MCF 10A (cell line): ENCODE data around the gene ERC2. TPM values are rescaled to one million over a fixed set of nuclear protein-coding genes. Genes with fewer than 3 reads are reported as not detected.

ENCODE experiments used
- BruUV-seq: library from RNA; stranded (reverse); fragments of 400-500 nt; replicated peaks from 2 replicates; lab custom pipeline; 2021; lab: Mats Ljungman, UMichigan
- CTCF ChIA-PET: fragments of 300-600 bp; sonication (Branson Sonifier 250); formaldehyde crosslinking; extraction: SDS; loops from one replicate; lab custom pipeline; 2021; ENCODE audit warnings: antibody characterized with exemption, inconsistent platforms; lab: Yijun Ruan, JAX
- POLR2A ChIA-PET: fragments of 300-600, 350-650 bp; sonication (Branson Sonifier 250); formaldehyde crosslinking; extraction: SDS; loops from one replicate; lab custom pipeline; 2020; ENCODE audit warnings: antibody characterized with exemption, inconsistent platforms; lab: Yijun Ruan, JAX
- DNase-seq: peaks from one replicate; pipeline ENCODE4 v3.0.0-alpha.2; 2018; ENCODE audit not compliant: unreplicated experiment
- H3K27ac Mint-ChIP-seq: one replicate; pipeline ENCODE4 v1.8.0; 2022; ENCODE audit warnings: mild to moderate bottlenecking, low read depth, mixed read lengths; ENCODE audit not compliant: unreplicated experiment
- H3K27me3 Mint-ChIP-seq: one replicate; pipeline ENCODE4 v1.8.0; 2022; ENCODE audit warnings: mixed read lengths; ENCODE audit not compliant: insufficient read depth, unreplicated experiment
- H3K36me3 Mint-ChIP-seq: one replicate; pipeline ENCODE4 v1.8.0; 2022; ENCODE audit warnings: mild to moderate bottlenecking, moderate library complexity, mixed read lengths; ENCODE audit not compliant: insufficient read depth, unreplicated experiment
- H3K4me1 Mint-ChIP-seq: one replicate; pipeline ENCODE4 v1.8.0; 2022; ENCODE audit warnings: mixed read lengths; ENCODE audit not compliant: insufficient read depth, unreplicated experiment
- H3K4me3 Mint-ChIP-seq: one replicate; pipeline ENCODE4 v1.8.0; 2022; ENCODE audit warnings: mild to moderate bottlenecking, moderate library complexity, mixed read lengths; ENCODE audit not compliant: unreplicated experiment
- H3K9me3 Mint-ChIP-seq: one replicate; pipeline ENCODE4 v1.8.0; 2022; ENCODE audit warnings: mixed read lengths; ENCODE audit not compliant: unreplicated experiment
- intact Hi-C: fragments of 100-400 bp; cut with micrococcal nuclease; formaldehyde crosslinking; loops from 2 replicates; pipeline ENCODE4 v1.14.1; 2022
- total RNA-seq: library from RNA; stranded (reverse); gene quantifications from 2 replicates; pipeline ENCODE4 v1.2.3, GENCODE V29; 2022
- TF ChIP-seq, protein P1 (sequence below): fragments of 200-600 bp; IDR thresholded peaks from one replicate; pipeline ENCODE4 v1.8.0; 2022; ENCODE audit warnings: antibody characterized with exemption, mild to moderate bottlenecking; ENCODE audit not compliant: unreplicated experiment

The ERC2 gene
- total RNA-seq, 1 experiment from 2014 or later: 0.42 TPM

- H3K36me3 Mint-ChIP-seq: peaks cover 33% of the 10 kb centered on the region
- no peak overlapping the region for H3K4me3 Mint-ChIP-seq
- CTCF ChIA-PET: interaction anchor here (0.6 to 1.1 kb wide), 3 partner anchors 239 to 620 kb away, joined by 3 to 4 read pairs (median 3); no protein-coding TSS in a partner anchor
- BruUV-seq: no TSS peak
- DNase-seq: no peak
- intact Hi-C loops: loop anchor here (10.0 kb wide), 1 partner anchor 437 kb away; no protein-coding TSS in a partner anchor
- TF ChIP-seq, protein P1, sequence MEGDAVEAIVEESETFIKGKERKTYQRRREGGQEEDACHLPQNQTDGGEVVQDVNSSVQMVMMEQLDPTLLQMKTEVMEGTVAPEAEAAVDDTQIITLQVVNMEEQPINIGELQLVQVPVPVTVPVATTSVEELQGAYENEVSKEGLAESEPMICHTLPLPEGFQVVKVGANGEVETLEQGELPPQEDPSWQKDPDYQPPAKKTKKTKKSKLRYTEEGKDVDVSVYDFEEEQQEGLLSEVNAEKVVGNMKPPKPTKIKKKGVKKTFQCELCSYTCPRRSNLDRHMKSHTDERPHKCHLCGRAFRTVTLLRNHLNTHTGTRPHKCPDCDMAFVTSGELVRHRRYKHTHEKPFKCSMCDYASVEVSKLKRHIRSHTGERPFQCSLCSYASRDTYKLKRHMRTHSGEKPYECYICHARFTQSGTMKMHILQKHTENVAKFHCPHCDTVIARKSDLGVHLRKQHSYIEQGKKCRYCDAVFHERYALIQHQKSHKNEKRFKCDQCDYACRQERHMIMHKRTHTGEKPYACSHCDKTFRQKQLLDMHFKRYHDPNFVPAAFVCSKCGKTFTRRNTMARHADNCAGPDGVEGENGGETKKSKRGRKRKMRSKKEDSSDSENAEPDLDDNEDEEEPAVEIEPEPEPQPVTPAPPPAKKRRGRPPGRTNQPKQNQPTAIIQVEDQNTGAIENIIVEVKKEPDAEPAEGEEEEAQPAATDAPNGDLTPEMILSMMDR: no peak
- H3K9me3 Mint-ChIP-seq: no peaks in the 10 kb centered on the region
- POLR2A ChIA-PET: no interaction called here
- H3K27ac Mint-ChIP-seq: no peak overlapping the region
- no peaks in the 10 kb centered on the region for H3K27me3 Mint-ChIP-seq
- H3K4me1 Mint-ChIP-seq: peaks cover 16% of the 10 kb centered on the region
Observed at GRCh38 chr3:55481744-55482495, 986.3 kb downstream of the ERC2 start.

- no peak overlapping the region for H3K4me3 Mint-ChIP-seq
- H3K4me1 Mint-ChIP-seq: peaks cover 24% of the 10 kb centered on the region
- H3K36me3 Mint-ChIP-seq: peaks cover 40% of the 10 kb centered on the region
- no peaks in the 10 kb centered on the region for H3K27me3 Mint-ChIP-seq
- POLR2A ChIA-PET: no interaction called here
- no peak overlapping the region for H3K27ac Mint-ChIP-seq
- DNase-seq: no peak
- intact Hi-C loops: loop anchor here (10.0 kb wide), 1 partner anchor 436 kb away; no protein-coding TSS in a partner anchor
- TF ChIP-seq, protein P1: no peak
- no peaks in the 10 kb centered on the region for H3K9me3 Mint-ChIP-seq
- BruUV-seq: no TSS peak
- CTCF ChIA-PET: interaction anchor here (1.1 kb wide), 1 partner anchor 241 kb away, joined by 4 read pairs; no protein-coding TSS in a partner anchor
Observed at GRCh38 chr3:55480911-55481743, 987.1 kb downstream of the ERC2 start.

DNA sequence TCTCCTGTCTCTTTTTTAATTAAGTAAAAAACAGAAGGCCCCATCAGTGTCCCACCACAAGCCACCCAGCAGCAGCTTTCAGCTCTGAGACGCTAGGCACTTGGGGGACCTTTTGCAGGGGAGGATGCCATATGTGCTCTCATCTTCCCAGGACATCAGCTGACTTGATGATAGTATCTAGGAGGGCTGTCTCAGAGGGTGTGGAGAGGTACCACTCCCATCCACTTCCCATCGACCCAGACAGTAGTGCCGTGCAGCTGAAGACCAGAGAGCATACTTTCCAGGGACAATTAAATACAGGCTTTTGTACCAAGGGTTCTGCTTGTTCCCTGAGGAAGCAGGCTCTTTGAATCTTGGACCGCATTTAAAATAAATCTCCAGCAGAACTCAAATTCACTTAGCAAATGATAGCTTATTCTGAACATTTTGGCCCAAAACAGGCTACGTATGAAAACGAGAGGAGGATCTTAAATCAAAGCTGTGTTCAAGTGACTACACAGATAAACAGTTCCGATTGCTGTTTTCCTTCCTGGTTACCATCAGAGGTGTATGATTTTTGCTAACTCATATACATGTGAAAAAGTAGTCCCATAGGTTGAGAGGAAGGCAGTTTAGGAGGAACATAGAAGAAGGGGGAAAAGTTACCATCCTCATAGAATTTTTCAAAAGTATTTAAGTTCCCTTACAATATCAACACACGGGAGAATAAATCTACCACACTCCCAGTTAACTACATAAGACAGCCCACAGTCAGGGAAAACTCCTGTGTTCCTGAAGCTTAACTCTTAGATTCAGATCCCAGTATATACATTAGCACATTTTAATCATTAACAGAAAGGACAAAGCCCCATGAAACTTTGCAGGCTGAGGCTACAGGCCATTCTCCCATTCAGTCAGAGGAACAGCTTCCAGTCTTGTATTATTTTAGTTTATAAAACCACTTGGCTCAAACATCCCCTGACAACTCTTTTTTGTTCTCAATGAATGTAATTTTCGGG is 990.7 kb downstream of the ERC2 start:
- DNase-seq: no peak
- Mint-ChIP-seq H3K27ac (peak overlapping the region; percentile 23), H3K4me3 (no peak overlapping the region), H3K4me1 (peaks cover 11% of the 10 kb centered on the region), H3K9me3 (no peaks in the 10 kb centered on the region), H3K27me3 (no peaks in the 10 kb centered on the region), H3K36me3 (peaks cover 50% of the 10 kb centered on the region)
- POLR2A ChIA-PET: interaction anchor here (1.0 to 1.2 kb wide), 2 partner anchors 10 to 489 kb away, joined by 3 to 4 read pairs; partner anchors contain the start of gene WNT5A
- TF ChIP-seq, protein P1: no peak
- intact Hi-C loops: no loop called here
- CTCF ChIA-PET: interaction anchor here (0.7 to 1.6 kb wide), 8 partner anchors 10 to 608 kb away, joined by 3 to 9 read pairs (median 3); partner anchors contain the start of gene WNT5A
- no TSS peak for BruUV-seq
